Osteoblast (primary cell): Measurements from ENCODE around the gene AMPD3. TPM values are rescaled to one million over a fixed set of nuclear protein-coding genes. Genes with fewer than 3 reads are reported as not detected.

Experiments used
- DNase-seq: peaks from one replicate; pipeline ENCODE4 v3.0.0; 2011; ENCODE audit warnings: low spot score, mixed read lengths; ENCODE audit not compliant: insufficient read length; ENCODE audit errors: missing footprints
- H2AFZ ChIP-seq: 2 replicates; pipeline ENCODE4 v1.6.0; 2011; ENCODE audit warnings: mild to moderate bottlenecking, low read length
- H3K27ac ChIP-seq: 2 replicates; pipeline ENCODE4 v1.5.1; 2011; ENCODE audit warnings: mild to moderate bottlenecking, low read depth, low read length, moderate library complexity
- H3K27me3 ChIP-seq: 2 replicates; pipeline ENCODE4 v1.6.0; 2012; ENCODE audit warnings: mild to moderate bottlenecking, control low read depth, inconsistent platforms, low read length, moderate library complexity; ENCODE audit not compliant: insufficient read depth
- H3K36me3 ChIP-seq: 2 replicates; pipeline ENCODE4 v1.5.1; 2011; ENCODE audit warnings: mild to moderate bottlenecking, low read length, control low read depth, moderate library complexity; ENCODE audit not compliant: insufficient read depth
- H3K4me1 ChIP-seq: 2 replicates; pipeline ENCODE4 v1.5.1; 2011; ENCODE audit warnings: mild to moderate bottlenecking, low read length, control low read depth, moderate library complexity; ENCODE audit not compliant: insufficient read depth
- H3K4me2 ChIP-seq: 2 replicates; pipeline ENCODE4 v1.6.0; 2011; ENCODE audit warnings: mild to moderate bottlenecking, low read length; ENCODE audit not compliant: insufficient read depth
- H3K4me3 ChIP-seq: fragments of 200-600 bp; sonication (generic); 3 replicates; pipeline ENCODE4 v1.5.1; 2012; ENCODE audit warnings: mild to moderate bottlenecking, low read length, inconsistent platforms; ENCODE audit not compliant: insufficient read depth
- H3K79me2 ChIP-seq: 2 replicates; pipeline ENCODE4 v1.6.0; 2012; ENCODE audit warnings: mild to moderate bottlenecking, low read length, control low read depth, inconsistent platforms; ENCODE audit not compliant: insufficient read depth
- H3K9me3 ChIP-seq: 2 replicates; pipeline ENCODE4 v1.5.1; 2011; ENCODE audit warnings: low read depth, low read length, control low read depth
- H4K20me1 ChIP-seq: 2 replicates; pipeline ENCODE4 v1.6.0; 2012; ENCODE audit warnings: mild to moderate bottlenecking, low read length, control low read depth; ENCODE audit not compliant: insufficient read depth
- total RNA-seq: library from RNA; depleted of rRNA; stranded (reverse); fragments of >200 nt; gene quantifications from 2 replicates; pipeline ENCODE4 v1.2.3, GENCODE V29; 2012
- TF ChIP-seq, protein P1 (sequence below): IDR thresholded peaks from 2 replicates; pipeline ENCODE4 v1.5.1; 2011; ENCODE audit warnings: mild to moderate bottlenecking, low read depth, low read length, moderate library complexity; ENCODE audit errors: extremely low read depth

The AMPD3 gene
- total RNA-seq, 1 donor, result 3.6 TPM

DNA sequence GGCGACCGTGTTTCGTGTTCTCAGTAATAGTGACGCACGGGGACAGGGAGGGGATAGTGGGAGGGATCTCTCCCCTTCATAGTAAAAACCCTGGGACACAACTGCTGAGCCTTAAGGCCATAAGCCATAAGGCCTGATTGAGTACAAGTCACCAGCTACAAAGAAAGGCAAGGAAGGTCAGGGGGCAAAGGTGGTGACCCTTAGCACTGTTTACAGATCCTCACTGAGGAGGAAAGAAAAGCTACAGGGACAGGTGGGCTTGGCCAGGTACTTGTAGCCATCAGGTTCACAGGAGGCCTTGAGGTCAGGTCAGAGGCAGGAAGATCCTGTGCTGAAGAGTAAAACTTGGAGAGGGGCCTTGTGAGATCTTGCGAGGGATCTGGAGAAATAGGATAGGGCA lies 15.1 kb upstream of the AMPD3 start:
- no peak overlapping the region for H2AFZ ChIP-seq
- no peaks in the 10 kb centered on the region for H3K4me1 ChIP-seq
- H3K9me3 ChIP-seq, result no peaks in the 10 kb centered on the region
- no peaks in the 10 kb centered on the region for H3K36me3 ChIP-seq
- no peaks in the 10 kb centered on the region for H3K79me2 ChIP-seq
- TF ChIP-seq, protein P1, sequence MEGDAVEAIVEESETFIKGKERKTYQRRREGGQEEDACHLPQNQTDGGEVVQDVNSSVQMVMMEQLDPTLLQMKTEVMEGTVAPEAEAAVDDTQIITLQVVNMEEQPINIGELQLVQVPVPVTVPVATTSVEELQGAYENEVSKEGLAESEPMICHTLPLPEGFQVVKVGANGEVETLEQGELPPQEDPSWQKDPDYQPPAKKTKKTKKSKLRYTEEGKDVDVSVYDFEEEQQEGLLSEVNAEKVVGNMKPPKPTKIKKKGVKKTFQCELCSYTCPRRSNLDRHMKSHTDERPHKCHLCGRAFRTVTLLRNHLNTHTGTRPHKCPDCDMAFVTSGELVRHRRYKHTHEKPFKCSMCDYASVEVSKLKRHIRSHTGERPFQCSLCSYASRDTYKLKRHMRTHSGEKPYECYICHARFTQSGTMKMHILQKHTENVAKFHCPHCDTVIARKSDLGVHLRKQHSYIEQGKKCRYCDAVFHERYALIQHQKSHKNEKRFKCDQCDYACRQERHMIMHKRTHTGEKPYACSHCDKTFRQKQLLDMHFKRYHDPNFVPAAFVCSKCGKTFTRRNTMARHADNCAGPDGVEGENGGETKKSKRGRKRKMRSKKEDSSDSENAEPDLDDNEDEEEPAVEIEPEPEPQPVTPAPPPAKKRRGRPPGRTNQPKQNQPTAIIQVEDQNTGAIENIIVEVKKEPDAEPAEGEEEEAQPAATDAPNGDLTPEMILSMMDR, result no peak
- no peak for DNase-seq
- no peak overlapping the region for H3K27ac ChIP-seq
- no peak overlapping the region for H3K4me3 ChIP-seq
- H3K27me3 ChIP-seq, result no peaks in the 10 kb centered on the region
- H3K4me2 ChIP-seq, result no peak overlapping the region
- no peaks in the 10 kb centered on the region for H4K20me1 ChIP-seq

DNA sequence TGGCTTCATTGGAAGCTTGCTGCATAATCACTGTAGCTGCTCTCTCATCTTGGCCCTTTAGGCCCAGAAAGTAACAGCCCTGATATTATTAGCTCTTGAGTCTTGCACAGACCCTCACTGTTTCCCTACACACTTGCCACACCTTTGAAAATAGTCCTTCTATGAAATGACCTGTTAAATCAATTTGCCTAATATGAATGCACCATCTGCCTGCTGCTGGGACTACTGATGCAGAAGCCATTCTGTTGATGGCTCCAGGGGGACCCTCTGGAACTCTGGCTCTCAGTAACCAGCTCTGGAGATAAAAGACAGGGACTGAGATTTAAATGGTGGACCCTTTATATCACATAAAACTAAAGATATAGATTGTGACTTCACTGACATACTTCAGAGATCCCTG lies 14.7 kb upstream of the AMPD3 start:
- no peak for DNase-seq
- TF ChIP-seq, protein P1, result no peak
- H3K27me3 ChIP-seq, result no peaks in the 10 kb centered on the region
- no peak overlapping the region for H3K4me3 ChIP-seq
- H4K20me1 ChIP-seq, result no peaks in the 10 kb centered on the region
- H3K4me2 ChIP-seq, result no peak overlapping the region
- H2AFZ ChIP-seq, result no peak overlapping the region
- no peaks in the 10 kb centered on the region for H3K79me2 ChIP-seq
- no peaks in the 10 kb centered on the region for H3K36me3 ChIP-seq
- H3K27ac ChIP-seq, result no peak overlapping the region
- no peaks in the 10 kb centered on the region for H3K4me1 ChIP-seq
- H3K9me3 ChIP-seq, result no peaks in the 10 kb centered on the region

DNA sequence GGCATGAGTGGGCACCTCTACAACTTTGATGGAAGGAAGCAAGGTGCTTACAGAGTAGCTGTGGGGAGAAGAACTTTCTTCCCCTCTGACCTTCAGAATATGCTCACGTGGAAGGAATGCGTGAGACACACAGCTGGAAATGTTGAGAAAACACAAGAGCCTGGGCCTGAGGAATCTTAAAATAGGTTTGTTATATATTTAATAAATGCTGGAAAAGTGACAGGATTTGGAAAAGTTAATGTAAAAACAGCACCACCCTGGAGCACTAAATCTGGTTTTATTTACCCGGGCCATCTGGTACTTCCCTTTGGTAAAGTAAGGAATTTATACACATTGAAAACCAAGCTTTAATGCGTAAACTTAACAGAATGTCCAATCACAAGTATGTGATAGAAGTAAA lies 14.0 kb upstream of the AMPD3 start:
- Histone ChIP-seq H3K36me3 (no peaks in the 10 kb centered on the region), H3K27ac (no peak overlapping the region), H4K20me1 (no peaks in the 10 kb centered on the region), H3K4me2 (no peak overlapping the region), H3K4me1 (no peaks in the 10 kb centered on the region), H3K4me3 (no peak overlapping the region), H3K79me2 (no peaks in the 10 kb centered on the region), H3K27me3 (no peaks in the 10 kb centered on the region), H3K9me3 (no peaks in the 10 kb centered on the region), H2AFZ (no peak overlapping the region)
- DNase-seq, result no peak
- TF ChIP-seq, protein P1, result no peak

DNA sequence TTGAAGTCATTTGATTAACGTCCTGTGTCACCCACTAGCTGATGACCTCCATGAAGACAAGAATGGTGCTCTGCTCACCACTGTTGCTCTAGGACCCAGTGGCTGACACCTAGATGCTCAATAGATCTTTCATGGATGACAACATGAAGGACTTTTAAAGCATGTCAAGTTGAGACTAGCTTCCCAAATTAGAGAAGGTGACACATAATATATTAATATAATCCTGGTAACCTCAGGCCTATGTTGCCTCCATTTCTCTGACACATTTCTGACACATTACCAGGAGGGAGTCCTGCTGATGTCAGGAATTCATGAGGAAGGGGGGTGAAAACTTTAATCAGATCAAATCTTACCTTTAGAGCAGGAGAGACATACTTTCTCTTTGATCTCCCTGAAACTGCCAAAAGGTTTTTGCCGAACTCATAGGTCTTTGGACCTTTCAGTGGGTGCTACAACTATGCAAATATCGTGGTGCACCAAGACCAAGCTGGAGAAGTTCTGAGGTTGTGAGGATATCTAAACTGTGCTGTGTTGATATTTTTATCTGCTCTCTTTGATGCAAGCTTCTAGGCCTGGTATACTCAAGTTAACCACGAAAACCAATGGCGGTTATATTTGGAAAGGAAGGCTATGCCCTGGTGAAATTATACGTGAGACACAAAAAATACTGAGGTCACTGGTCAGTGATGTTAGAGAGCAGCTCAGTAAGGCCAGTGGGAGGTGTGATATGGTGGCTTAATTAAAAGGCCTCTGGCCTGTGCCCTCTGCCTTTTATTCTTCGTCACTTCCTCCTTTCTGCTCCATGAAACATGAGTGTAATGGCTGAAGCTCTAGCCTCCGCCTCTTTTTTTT lies 13.2 kb upstream of the AMPD3 start:
- H3K27ac ChIP-seq, result no peak overlapping the region
- no peaks in the 10 kb centered on the region for H3K4me1 ChIP-seq
- no peak overlapping the region for H3K4me2 ChIP-seq
- DNase-seq, result no peak
- TF ChIP-seq, protein P1, result no peak
- no peaks in the 10 kb centered on the region for H3K79me2 ChIP-seq
- H2AFZ ChIP-seq, result no peak overlapping the region
- H3K4me3 ChIP-seq, result no peak overlapping the region
- H3K36me3 ChIP-seq, result no peaks in the 10 kb centered on the region
- no peaks in the 10 kb centered on the region for H4K20me1 ChIP-seq
- H3K9me3 ChIP-seq, result no peaks in the 10 kb centered on the region
- no peaks in the 10 kb centered on the region for H3K27me3 ChIP-seq
